ENCODE data around the gene GPRIN3.

GRCh38 chr4:89217604-89218003 lies 90.0 kb downstream of the GPRIN3 start:
- TF ChIP-seq CTCF (conservative IDR thresholded peaks at IDR 0.05; ENCODE audit: low read depth, low read length) (no peak), EZH2 (IDR thresholded peaks at IDR 0.05; ENCODE audit: borderline replicate concordance, low read depth, low read length, poor library complexity, severe bottlenecking) (no peak)

Measured in A673 (cell line).